ENCODE data around the gene DDX49.
"Not testable (repeated sequence)": the region's sequence is repeated elsewhere in the genome, so short reads cannot be mapped to it uniquely, and the experiment has no call there.

The DDX49 gene

DNA sequence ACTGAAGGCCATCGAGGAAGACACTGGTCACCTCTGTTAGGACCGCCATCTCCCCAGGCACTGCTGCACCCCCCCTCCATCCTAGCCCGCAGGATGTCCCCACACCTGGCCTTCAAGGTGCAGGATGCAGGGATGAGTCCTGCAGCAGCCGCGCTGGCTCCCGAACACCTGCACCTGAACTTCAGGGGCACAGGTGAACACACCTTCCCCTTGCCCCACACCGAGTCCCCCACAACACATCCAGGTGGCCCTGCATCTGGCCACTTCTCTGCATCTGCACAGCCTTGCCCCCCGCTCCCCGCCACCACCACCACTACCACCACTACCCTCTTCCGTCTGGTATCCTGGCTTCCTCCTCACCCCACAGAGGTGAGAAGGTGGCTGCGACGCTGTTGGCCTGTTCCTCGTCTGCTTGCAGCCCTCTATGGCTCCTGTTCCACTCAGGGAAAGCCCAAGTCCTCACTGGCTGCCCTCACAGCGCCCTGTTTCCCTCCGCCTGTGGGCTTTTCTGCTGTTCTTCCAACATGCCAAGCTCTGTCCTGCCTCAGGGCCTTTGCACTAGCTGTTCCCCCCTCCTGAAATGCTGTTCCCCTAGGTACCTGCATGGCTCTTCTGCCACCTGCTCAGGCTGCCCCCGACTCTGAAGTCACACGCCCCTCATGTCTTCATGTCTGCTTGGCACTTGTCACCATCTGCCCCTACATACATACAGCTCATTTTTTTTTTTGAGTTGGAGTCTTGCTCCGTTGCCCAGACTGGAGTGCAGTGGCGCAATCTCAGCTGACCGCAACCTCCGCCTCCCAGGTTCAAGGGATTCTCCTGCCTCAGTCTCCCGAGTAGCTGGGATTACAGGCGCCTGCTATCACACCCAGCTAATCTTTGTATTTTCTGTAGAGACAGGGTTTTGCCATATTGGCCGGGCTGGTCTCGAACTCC is 22.2 kb upstream of the DDX49 start:
- no peak overlapping the region for H3K27ac ChIP-seq
- no peak for TF ChIP-seq ZFX (IDR thresholded peaks at IDR 0.05)
- TF ChIP-seq, protein P1, sequence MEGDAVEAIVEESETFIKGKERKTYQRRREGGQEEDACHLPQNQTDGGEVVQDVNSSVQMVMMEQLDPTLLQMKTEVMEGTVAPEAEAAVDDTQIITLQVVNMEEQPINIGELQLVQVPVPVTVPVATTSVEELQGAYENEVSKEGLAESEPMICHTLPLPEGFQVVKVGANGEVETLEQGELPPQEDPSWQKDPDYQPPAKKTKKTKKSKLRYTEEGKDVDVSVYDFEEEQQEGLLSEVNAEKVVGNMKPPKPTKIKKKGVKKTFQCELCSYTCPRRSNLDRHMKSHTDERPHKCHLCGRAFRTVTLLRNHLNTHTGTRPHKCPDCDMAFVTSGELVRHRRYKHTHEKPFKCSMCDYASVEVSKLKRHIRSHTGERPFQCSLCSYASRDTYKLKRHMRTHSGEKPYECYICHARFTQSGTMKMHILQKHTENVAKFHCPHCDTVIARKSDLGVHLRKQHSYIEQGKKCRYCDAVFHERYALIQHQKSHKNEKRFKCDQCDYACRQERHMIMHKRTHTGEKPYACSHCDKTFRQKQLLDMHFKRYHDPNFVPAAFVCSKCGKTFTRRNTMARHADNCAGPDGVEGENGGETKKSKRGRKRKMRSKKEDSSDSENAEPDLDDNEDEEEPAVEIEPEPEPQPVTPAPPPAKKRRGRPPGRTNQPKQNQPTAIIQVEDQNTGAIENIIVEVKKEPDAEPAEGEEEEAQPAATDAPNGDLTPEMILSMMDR (conservative IDR thresholded peaks at IDR 0.05) = no peak

DNA sequence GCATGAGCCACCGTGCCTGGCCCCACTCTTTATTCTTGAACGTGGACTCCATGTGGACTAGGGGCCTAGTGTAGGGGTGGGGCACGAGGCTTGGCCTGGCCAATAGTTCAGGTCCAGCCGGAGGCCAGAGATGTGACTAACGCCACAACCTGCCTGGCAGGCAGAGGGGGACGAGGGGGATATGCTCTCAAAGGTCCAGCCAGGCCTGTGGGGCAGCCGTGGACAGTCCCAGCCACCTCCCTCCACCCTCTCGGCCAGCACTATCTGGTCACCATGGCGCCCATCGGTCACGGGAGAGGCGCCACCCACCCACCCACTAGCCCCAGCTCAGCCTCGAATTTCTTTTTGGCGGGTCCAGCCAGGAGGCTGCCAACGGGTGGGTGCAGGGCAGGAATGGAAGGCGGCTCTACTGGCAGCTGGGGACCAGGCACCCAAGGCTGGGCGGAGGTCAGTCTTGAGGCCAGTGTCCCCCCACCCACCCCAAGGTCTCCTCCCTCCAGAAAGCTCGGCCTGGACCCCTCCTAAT is 21.4 kb upstream of the DDX49 start:
- H3K27ac ChIP-seq = no peak overlapping the region
- no peak for TF ChIP-seq ZFX (IDR thresholded peaks at IDR 0.05)
- TF ChIP-seq, protein P1 (conservative IDR thresholded peaks at IDR 0.05) = no peak

- H3K27ac ChIP-seq = no peak overlapping the region
- no peak for TF ChIP-seq ZFX (IDR thresholded peaks at IDR 0.05)
- TF ChIP-seq, protein P1 (conservative IDR thresholded peaks at IDR 0.05) = no peak
Measured at GRCh38 chr19:18898607-18899408, 20.7 kb upstream of the DDX49 start.

- no peak for TF ChIP-seq ZFX (IDR thresholded peaks at IDR 0.05)
- TF ChIP-seq, protein P1 (conservative IDR thresholded peaks at IDR 0.05) = no peak
- H3K27ac ChIP-seq = no peak overlapping the region
Measured at GRCh38 chr19:18899624-18900560, 19.6 kb upstream of the DDX49 start.

GRCh38 chr19:18900700-18901481 is 18.6 kb upstream of the DDX49 start:
- no peak overlapping the region for H3K27ac ChIP-seq
- no peak for TF ChIP-seq ZFX (IDR thresholded peaks at IDR 0.05)

DNA sequence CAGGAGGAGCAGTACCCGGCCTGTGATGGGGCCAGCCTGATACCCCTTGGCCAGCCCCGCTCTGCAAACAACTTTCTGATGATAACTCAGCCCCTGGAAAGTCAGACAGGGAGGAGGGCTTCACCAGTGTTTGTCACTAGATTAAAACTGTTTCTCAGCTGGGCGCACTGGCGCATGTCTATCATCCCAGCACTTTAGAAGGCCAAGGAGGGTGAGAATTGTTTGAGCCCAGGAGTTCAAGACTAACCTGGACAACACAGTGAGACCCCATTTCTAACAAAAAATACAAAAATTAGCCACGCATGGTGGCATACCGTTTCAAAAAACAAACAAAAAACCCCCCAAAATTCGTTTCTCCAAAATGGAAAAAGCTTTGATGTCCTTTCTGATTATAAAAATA is 18.0 kb upstream of the DDX49 start:
- TF ChIP-seq, protein P1 (conservative IDR thresholded peaks at IDR 0.05) = no peak
- TF ChIP-seq ZFX (IDR thresholded peaks at IDR 0.05) = no peak
- no peak overlapping the region for H3K27ac ChIP-seq

DNA sequence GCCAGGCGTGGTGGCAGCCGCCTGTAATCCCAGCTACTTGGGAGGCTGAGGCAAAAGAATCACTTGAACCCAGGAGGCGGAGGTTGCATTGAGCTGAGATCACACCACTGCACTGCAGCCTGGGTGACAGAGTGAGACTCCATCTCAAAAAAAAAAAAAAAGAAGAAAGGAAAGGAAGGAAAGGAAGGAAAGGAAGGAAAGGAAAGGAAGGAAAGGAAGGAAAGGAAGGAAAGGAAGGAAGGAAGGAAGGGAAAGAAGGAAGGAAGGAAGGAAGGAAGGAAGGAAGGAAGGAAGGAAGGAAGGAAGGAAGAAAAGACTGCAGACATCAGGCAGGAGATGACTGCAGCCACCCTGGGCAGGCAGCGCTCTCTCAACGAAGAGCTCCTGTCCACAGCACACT is 17.0 kb upstream of the DDX49 start:
- not testable (repeated sequence) for H3K27ac ChIP-seq

All from C4-2B (cell line).